ENCODE results near the gene OR10G6.

Gene OR10G6, protein sequence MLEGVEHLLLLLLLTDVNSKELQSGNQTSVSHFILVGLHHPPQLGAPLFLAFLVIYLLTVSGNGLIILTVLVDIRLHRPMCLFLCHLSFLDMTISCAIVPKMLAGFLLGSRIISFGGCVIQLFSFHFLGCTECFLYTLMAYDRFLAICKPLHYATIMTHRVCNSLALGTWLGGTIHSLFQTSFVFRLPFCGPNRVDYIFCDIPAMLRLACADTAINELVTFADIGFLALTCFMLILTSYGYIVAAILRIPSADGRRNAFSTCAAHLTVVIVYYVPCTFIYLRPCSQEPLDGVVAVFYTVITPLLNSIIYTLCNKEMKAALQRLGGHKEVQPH

DNA sequence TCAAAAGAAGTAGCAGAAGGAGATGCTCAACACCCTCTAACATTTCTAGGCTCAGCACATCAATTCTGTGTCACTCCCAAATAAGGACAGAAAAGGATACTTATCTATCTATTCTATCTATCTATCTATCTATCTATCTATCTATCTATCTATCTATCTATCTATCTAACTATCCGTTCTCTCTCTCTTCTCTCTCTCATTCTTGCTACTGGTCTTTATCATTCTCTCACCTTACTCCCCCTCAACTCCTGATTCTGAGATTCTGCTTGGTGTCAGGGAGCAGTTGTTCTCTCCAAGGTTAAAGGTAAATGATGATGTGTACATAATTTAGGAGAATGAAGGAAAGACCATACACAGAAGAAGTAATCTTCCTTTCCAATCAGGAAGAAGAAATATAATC lies at the start of gene OR10G6:
Gene OR10G6, minus strand, starts transcription at position 43 of the 400 bp plus-strand sequence. Its CDS starts 0 bp downstream, at position 43.
- TF ChIP-seq EZH2phosphoT487 (IDR thresholded peaks at IDR 0.05; ENCODE audit: borderline replicate concordance, low read length) (no peak), CTCF (IDR thresholded peaks at IDR 0.05; ENCODE audit: low read depth, low read length, poor library complexity, severe bottlenecking) (no peak)
- H3K79me2 ChIP-seq (ENCODE audit: control insufficient read depth, low read length), result no peaks in the 10 kb centered on the region
- H3K4me1 ChIP-seq (ENCODE audit: control insufficient read depth, low read length), result no peaks in the 10 kb centered on the region
- 0 out of 2 replicates have a peak, but pooled peaks cover 3% of the 10 kb centered on the region for H3K27me3 ChIP-seq (ENCODE audit: control insufficient read depth, low read length)
- H3K9me3 ChIP-seq (ENCODE audit: control insufficient read depth, insufficient read depth, low read length), result no peaks in the 10 kb centered on the region
- no peaks in the 10 kb centered on the region for H3K36me3 ChIP-seq (ENCODE audit: control insufficient read depth, low read length)
- H3K9me2 ChIP-seq (replicated peaks; ENCODE audit: control insufficient read depth, low read length), result no peaks in the 10 kb centered on the region
- H4K20me1 ChIP-seq (ENCODE audit: control insufficient read depth, insufficient read depth, low read depth, low read length), result no peaks in the 10 kb centered on the region
- no peak within 1 kb of the TSS for H3K27ac ChIP-seq (ENCODE audit: low read depth, low read length)
- H3K4me2 ChIP-seq (ENCODE audit: low read length), result no peak within 1 kb of the TSS
- no peak within 1 kb of the TSS for H3K4me3 ChIP-seq (ENCODE audit: low read length)
- no peaks in the 10 kb centered on the region for H3F3A ChIP-seq (ENCODE audit: control insufficient read depth, insufficient read depth)

DNA sequence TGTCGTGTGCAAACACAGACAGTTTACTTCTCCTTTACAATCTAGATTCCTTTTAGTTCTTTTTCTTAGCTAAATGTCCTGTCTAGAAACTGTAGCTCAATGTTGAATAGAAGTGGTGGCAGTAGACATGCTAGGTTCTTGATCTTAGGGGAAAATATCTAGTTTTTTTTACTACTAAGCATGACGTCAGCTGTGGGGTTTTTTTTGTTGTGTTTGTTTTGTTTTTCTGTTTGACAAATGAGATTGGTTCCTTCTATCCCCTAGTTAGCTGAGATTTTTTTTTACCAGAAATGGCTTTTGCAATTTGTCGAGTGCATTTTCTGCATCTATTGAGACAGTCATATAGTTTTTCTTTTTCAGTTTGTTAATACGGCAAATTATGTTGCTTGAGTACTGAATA lies 48.5 kb upstream of the OR10G6 start:
- Histone ChIP-seq H4K20me1 (ENCODE audit: control insufficient read depth, insufficient read depth, low read depth, low read length) (no peaks in the 10 kb centered on the region), H3K4me2 (ENCODE audit: low read length) (no peak overlapping the region), H3K27ac (ENCODE audit: low read depth, low read length) (no peak overlapping the region), H3K27me3 (ENCODE audit: control insufficient read depth, low read length) (no peaks in the 10 kb centered on the region), H3K9me3 (ENCODE audit: control insufficient read depth, insufficient read depth, low read length) (no peaks in the 10 kb centered on the region), H3F3A (ENCODE audit: control insufficient read depth, insufficient read depth) (no peaks in the 10 kb centered on the region), H3K9me2 (replicated peaks; ENCODE audit: control insufficient read depth, low read length) (no peaks in the 10 kb centered on the region), H3K4me1 (ENCODE audit: control insufficient read depth, low read length) (no peaks in the 10 kb centered on the region), H3K4me3 (ENCODE audit: low read length) (no peak overlapping the region), H3K36me3 (ENCODE audit: control insufficient read depth, low read length) (no peaks in the 10 kb centered on the region), H3K79me2 (ENCODE audit: control insufficient read depth, low read length) (no peaks in the 10 kb centered on the region)
- no peak for TF ChIP-seq CTCF (IDR thresholded peaks at IDR 0.05; ENCODE audit: low read depth, low read length, poor library complexity, severe bottlenecking)
- no peak for TF ChIP-seq EZH2phosphoT487 (IDR thresholded peaks at IDR 0.05; ENCODE audit: borderline replicate concordance, low read length)

- TF ChIP-seq EZH2phosphoT487 (IDR thresholded peaks at IDR 0.05; ENCODE audit: borderline replicate concordance, low read length), result no peak
- TF ChIP-seq CTCF (IDR thresholded peaks at IDR 0.05; ENCODE audit: low read depth, low read length, poor library complexity, severe bottlenecking), result no peak
- Histone ChIP-seq H3F3A (ENCODE audit: control insufficient read depth, insufficient read depth) (no peaks in the 10 kb centered on the region), H3K4me3 (ENCODE audit: low read length) (no peak within 1 kb of the TSS), H3K36me3 (ENCODE audit: control insufficient read depth, low read length) (no peaks in the 10 kb centered on the region), H3K9me3 (ENCODE audit: control insufficient read depth, insufficient read depth, low read length) (no peaks in the 10 kb centered on the region), H3K79me2 (ENCODE audit: control insufficient read depth, low read length) (no peaks in the 10 kb centered on the region), H3K4me1 (ENCODE audit: control insufficient read depth, low read length) (no peaks in the 10 kb centered on the region), H3K4me2 (ENCODE audit: low read length) (no peak within 1 kb of the TSS), H4K20me1 (ENCODE audit: control insufficient read depth, insufficient read depth, low read depth, low read length) (no peaks in the 10 kb centered on the region), H3K27ac (ENCODE audit: low read depth, low read length) (no peak within 1 kb of the TSS), H3K9me2 (replicated peaks; ENCODE audit: control insufficient read depth, low read length) (no peaks in the 10 kb centered on the region), H3K27me3 (ENCODE audit: control insufficient read depth, low read length) (no peaks in the 10 kb centered on the region)
These were observed 46.3 kb upstream of the OR10G6 start, which contains the start of gene OR10G7 for GRCh38 chr11:124041254-124041653. OR10G7 (minus strand) TSS chr11:124041325; CDS start chr11:124039001, 2,324 bp downstream.
